ENCODE data around the gene ADISSP.

The ADISSP gene

DNA sequence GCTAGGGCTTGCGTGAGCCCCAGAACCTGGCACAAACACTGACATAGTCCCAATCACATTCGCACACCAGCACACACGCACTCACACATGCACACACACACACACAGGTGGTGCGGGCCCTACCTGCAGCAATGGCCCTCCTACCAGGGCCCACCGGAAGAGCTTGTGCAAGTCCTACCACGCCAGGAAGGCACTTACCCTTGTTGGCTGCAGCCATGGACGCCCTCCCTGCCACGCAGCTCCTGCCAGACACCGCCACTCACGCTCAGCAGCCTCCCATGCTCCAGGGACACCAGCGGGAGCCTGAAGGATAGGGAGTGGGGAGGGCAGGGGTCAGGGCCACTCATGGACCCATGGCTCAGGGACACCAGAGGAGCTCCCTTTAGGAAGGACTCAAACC is 7.7 kb downstream of the ADISSP start:
- Histone ChIP-seq H3K36me3 (ENCODE audit: insufficient read depth, low read length) (no peaks in the 10 kb centered on the region), H3K9me3 (ENCODE audit: control insufficient read depth, insufficient read depth, low read length) (no peaks in the 10 kb centered on the region), H3K9ac (ENCODE audit: low read depth, low read length) (no peak overlapping the region), H3K4me1 (ENCODE audit: insufficient read depth, low read length) (peaks cover 5% of the 10 kb centered on the region; the same call in 1 of the 2 replicates)

DNA sequence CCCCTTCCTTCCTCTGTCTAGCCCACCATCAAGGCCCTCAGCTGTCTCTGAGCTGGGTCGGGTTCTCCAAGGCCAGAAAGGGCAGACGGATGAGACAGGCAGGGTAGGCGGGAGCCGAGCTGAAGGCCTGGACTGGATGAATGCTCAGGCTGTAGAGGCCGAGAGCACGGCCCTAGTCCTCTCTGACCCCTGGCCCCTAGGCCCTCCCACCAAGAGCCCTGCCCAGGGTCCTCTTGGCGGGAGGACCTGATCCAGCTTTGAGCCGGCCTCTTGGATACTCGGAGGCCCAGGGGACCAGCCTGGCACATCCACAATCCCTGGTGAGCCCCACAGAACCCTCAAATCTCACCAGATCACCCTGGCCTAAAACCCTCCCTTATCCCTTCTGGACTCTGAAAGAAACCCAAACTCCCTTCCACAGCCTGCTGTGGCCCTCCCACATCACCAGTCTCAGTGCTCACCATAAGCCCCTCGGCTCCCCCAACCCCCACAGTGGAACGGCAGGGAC is 8.2 kb downstream of the ADISSP start:
- no peaks in the 10 kb centered on the region for H3K9me3 ChIP-seq (ENCODE audit: control insufficient read depth, insufficient read depth, low read length)
- peaks cover 5% of the 10 kb centered on the region; the same call in 1 of the 2 replicates for H3K4me1 ChIP-seq (ENCODE audit: insufficient read depth, low read length)
- H3K9ac ChIP-seq (ENCODE audit: low read depth, low read length), result no peak overlapping the region
- H3K36me3 ChIP-seq (ENCODE audit: insufficient read depth, low read length), result no peaks in the 10 kb centered on the region

DNA sequence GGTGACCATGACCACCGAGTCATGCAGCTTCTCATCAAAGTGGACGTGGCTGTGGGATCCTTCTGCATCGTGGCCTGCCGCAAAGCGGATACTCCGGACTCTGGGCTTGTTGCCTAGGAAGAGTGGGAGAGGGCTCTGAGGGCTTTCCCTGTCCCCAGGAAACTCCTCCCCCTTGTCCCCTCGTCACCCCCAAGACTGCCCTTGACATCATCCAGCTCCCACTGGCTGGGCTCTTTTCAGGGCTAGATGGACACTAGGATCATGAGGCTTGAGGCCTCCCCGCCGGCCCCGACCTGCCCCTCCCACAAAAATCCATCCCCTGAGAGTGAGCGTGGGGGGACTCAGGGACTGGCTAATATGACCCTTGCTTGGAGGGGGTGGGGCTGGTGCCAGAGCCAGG is 9.0 kb downstream of the ADISSP start:
- H3K36me3 ChIP-seq (ENCODE audit: insufficient read depth, low read length), result no peaks in the 10 kb centered on the region

DNA sequence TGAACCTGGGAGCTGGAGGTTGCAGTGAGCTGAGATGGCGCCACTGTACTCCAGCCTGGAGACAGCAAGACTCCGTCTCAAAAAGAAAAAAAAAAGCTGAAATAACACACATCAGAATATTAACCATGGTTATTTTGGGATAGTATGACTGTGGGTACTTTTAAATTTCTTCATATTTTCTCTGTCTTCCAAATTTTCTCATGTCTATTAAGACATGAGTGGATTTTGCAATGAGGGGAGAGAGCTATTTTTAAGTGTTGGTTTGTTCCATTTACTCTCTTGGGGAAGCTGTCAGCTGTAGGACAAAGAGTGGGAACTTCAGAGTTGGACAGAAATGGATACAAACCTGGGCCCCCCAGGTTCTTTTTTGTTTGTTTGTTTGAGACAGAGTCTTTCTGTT is 10.3 kb downstream of the ADISSP start:
- H3K4me1 ChIP-seq (ENCODE audit: insufficient read depth, low read length), result peaks cover 5% of the 10 kb centered on the region; the same call in 1 of the 2 replicates
- no peak overlapping the region for H3K9ac ChIP-seq (ENCODE audit: low read depth, low read length)
- no peaks in the 10 kb centered on the region for H3K9me3 ChIP-seq (ENCODE audit: control insufficient read depth, insufficient read depth, low read length)
- no peaks in the 10 kb centered on the region for H3K36me3 ChIP-seq (ENCODE audit: insufficient read depth, low read length)

More for the DNA sequence above, 9.0 kb downstream of the ADISSP start:
- H3K4me1 ChIP-seq (ENCODE audit: insufficient read depth, low read length), result peaks cover 5% of the 10 kb centered on the region; the same call in 1 of the 2 replicates
- no peaks in the 10 kb centered on the region for H3K9me3 ChIP-seq (ENCODE audit: control insufficient read depth, insufficient read depth, low read length)
- H3K9ac ChIP-seq (ENCODE audit: low read depth, low read length), result no peak overlapping the region

DNA sequence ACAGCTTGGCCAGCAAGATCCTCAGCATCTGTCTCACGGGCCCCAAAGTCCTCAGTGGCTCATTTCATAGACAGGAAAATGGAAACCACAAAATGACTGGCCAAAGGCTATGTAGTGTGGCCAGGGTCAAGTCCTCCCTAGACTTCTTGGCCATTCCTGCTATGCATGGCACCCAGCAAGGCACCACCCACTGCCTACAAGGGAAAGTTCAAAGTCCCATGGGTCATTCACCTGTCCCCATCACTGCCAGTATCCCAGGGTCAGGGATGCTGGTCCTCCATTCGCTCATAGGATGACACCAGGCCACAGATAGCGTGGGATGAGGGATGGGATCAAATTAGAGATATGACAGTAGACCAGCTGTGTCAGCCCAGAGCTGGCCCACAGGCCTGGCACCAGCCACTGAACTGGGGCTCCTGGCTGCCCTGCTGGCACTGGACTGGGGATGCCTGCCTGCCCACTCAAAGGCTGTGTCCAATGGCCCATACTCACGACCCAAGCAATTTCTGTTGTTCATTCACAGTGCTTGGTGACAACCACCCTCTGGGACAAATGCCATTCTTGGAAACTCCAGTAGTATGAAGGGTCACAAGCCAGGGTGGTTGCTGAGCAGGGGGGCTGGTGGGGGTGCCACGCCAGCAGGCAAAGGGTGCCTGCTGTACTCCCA is 11.6 kb downstream of the ADISSP start:
- no peaks in the 10 kb centered on the region for H3K36me3 ChIP-seq (ENCODE audit: insufficient read depth, low read length)
- H3K4me1 ChIP-seq (ENCODE audit: insufficient read depth, low read length), result peaks cover 3% of the 10 kb centered on the region; the same call in 1 of the 2 replicates
- H3K9me3 ChIP-seq (ENCODE audit: control insufficient read depth, insufficient read depth, low read length), result no peaks in the 10 kb centered on the region
- H3K9ac ChIP-seq (ENCODE audit: low read depth, low read length), result no peak overlapping the region

DNA sequence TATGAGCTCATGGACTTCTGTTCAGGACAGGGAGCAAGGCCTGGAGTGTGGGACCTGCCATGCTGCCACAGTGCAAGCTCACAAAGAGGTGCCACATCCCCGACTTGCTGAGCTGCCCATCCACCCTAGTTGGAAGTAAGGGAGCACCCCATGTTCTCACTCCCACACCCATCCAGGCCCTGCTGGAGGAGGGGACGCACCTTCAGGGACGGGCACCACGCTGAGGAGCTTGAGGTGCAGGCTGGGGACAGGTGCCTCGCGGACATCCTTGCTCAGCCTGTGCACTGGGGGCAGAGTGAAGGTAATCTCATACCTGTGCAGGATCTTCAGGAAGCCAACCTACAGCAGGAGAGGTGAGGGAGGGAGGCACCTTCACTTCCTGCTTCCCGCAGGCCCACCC is 12.3 kb downstream of the ADISSP start:
- H3K9ac ChIP-seq (ENCODE audit: low read depth, low read length), result no peak overlapping the region
- H3K36me3 ChIP-seq (ENCODE audit: insufficient read depth, low read length), result no peaks in the 10 kb centered on the region
- no peaks in the 10 kb centered on the region for H3K4me1 ChIP-seq (ENCODE audit: insufficient read depth, low read length)
- H3K9me3 ChIP-seq (ENCODE audit: control insufficient read depth, insufficient read depth, low read length), result no peaks in the 10 kb centered on the region

DNA sequence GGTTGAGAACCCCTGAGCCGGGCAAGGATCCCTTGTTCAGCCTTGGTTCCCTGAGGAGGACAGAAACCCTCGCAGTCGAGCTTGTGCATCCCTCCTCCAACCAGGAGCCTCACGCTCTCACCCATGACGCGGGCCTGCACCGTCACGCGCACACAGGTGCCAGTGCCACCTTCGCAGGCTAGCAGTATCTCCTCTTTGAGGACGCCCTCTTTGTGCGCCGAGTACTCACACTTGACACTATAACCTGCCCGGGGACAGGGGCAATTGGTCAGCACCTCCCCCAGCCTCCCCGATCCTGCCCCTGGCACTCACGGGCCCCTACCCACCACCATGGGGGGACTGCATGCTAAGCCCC is 13.3 kb downstream of the ADISSP start:
- Histone ChIP-seq H3K4me1 (ENCODE audit: insufficient read depth, low read length) (no peaks in the 10 kb centered on the region), H3K36me3 (ENCODE audit: insufficient read depth, low read length) (no peaks in the 10 kb centered on the region), H3K9me3 (ENCODE audit: control insufficient read depth, insufficient read depth, low read length) (no peaks in the 10 kb centered on the region), H3K9ac (ENCODE audit: low read depth, low read length) (no peak overlapping the region)

DNA sequence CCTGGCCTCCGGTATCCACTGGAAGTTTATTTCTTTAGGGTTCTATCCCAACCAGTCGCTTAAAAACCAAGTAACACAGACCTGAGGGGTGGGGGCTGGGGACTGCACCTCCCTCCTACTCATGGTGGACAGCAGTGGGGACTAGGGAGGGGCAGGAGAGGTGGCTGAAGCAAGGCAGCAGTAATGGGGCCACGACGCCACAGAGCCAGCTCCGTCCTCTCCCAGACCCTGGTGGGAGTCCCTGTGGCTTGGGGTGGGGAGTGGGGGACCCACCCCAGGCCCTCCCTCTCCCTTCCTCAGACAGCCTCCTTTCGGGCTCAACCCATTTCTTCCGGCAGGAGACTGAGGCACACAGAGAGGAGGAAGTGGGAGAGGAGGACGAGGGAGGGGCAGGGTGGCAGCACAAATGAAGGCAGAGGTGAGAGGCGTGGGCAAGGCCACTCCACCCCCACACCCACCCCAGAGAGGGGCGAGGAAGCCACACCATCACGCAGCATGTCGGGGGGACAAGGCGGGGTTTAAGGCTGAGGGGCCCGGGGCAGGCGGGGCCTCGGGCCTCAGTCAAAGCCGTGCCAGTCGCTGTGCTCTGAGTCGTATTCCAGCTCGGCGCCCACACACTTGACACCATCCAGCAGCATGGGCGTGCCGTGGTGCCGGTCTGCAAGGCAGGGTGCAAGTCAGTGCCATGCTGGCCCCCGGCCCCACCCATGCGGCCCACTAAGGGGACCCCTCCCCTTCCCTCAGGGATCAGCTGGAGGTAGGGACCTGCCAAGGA is 13.9 kb downstream of the ADISSP start:
- no peaks in the 10 kb centered on the region for H3K9me3 ChIP-seq (ENCODE audit: control insufficient read depth, insufficient read depth, low read length)
- H3K36me3 ChIP-seq (ENCODE audit: insufficient read depth, low read length), result no peaks in the 10 kb centered on the region
- no peak overlapping the region for H3K9ac ChIP-seq (ENCODE audit: low read depth, low read length)
- no peaks in the 10 kb centered on the region for H3K4me1 ChIP-seq (ENCODE audit: insufficient read depth, low read length)

DNA sequence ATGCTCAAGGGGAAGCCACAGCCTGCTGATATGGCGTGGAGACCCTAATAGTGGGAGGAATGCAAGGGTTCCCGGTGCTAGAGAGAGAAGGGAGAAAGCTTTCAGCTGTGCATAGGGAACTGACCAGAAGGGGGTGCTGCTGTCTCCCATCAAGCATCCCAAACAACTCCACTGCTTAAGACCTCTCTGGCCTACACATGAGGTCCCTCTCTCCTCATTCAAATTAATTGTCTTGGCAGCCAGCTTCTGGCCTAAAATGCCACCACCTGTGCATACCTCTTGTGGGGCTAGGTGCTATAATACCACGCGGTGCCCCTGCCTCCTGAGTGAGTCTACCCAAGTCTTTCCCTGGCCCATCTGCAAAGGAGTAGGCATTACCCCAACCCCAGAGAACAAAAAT is 14.5 kb downstream of the ADISSP start:
- H3K9me3 ChIP-seq (ENCODE audit: control insufficient read depth, insufficient read depth, low read length), result no peaks in the 10 kb centered on the region
- H3K4me1 ChIP-seq (ENCODE audit: insufficient read depth, low read length), result no peaks in the 10 kb centered on the region
- no peak overlapping the region for H3K9ac ChIP-seq (ENCODE audit: low read depth, low read length)
- H3K36me3 ChIP-seq (ENCODE audit: insufficient read depth, low read length), result no peaks in the 10 kb centered on the region

DNA sequence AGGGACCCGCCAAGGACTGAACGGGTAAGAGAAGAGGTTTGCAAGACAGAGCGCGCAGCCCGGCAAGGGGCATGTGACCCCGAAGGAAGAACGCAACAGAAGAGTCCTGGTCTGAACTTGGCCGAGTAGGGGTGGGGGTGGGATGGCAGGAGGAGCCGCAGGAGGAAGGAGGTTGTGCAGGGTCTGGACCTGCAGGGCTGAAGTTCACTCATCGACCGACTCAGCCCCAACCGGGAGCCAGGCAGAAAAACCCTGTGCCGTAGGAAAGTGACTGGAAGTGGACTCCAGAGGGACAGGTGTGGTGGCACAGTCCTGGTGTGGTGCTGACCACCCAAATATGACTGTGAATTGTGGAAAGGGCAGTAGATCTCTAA is 15.2 kb downstream of the ADISSP start:
- Histone ChIP-seq H3K9me3 (ENCODE audit: control insufficient read depth, insufficient read depth, low read length) (no peaks in the 10 kb centered on the region), H3K4me1 (ENCODE audit: insufficient read depth, low read length) (no peaks in the 10 kb centered on the region), H3K9ac (ENCODE audit: low read depth, low read length) (no peak overlapping the region), H3K36me3 (ENCODE audit: insufficient read depth, low read length) (no peaks in the 10 kb centered on the region)

DNA sequence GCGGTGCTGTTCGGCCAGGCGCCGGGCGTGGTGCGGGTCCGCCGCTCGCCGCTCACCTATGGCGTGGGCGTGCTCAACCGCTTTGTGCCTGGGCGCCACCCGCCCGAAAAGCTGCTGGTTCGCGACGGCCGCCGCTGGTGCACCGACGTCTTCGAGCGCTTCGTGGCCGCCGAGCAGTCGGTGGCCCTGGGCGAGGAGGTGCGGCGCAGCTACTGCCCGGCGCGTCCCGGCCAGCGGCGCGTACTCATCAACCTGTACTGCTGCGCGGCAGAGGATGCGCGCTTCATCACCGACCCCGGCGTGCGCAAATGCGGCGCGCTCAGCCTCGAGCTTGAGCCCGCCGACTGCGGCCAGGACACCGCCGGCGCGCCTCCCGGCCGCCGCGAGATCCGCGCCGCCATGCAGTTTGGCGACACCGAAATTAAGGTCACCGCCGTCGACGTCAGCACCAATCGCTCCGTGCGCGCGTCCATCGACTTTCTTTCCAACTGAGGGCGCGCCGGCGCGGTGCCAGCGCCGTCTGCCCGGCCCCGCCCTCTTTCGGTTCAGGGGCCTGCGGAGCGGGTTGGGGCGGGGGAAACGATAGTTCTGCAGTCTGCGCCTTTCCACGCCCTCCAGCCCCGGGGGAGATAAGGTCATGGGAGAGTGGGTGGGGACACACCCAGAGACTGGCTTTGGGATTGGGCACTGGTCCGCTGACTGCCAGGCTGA is 15.7 kb downstream of the ADISSP start:
- Histone ChIP-seq H3K9me3 (ENCODE audit: control insufficient read depth, insufficient read depth, low read length) (no peaks in the 10 kb centered on the region), H3K9ac (ENCODE audit: low read depth, low read length) (no peak overlapping the region), H3K36me3 (ENCODE audit: insufficient read depth, low read length) (no peaks in the 10 kb centered on the region), H3K4me1 (ENCODE audit: insufficient read depth, low read length) (no peaks in the 10 kb centered on the region)

DNA sequence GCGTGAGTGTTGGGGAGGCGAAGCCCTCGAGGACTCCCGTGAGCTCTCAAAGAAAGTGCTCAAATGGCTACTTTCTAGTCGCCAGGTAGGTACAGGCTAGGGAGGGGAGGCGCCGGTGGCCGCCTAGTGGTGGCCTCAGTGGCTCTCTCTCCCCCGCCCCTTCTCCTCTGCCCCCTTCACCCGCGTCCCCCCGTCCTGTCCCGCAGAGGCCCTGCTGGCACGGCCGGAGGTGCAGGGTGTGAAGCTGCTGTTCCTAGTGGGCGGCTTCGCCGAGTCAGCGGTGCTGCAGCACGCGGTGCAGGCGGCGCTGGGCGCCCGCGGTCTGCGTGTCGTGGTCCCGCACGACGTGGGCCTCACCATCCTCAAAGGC is 16.3 kb downstream of the ADISSP start:
- Histone ChIP-seq H3K9me3 (ENCODE audit: control insufficient read depth, insufficient read depth, low read length) (no peaks in the 10 kb centered on the region), H3K36me3 (ENCODE audit: insufficient read depth, low read length) (no peaks in the 10 kb centered on the region), H3K4me1 (ENCODE audit: insufficient read depth, low read length) (no peaks in the 10 kb centered on the region), H3K9ac (ENCODE audit: low read depth, low read length) (no peak overlapping the region)

DNA sequence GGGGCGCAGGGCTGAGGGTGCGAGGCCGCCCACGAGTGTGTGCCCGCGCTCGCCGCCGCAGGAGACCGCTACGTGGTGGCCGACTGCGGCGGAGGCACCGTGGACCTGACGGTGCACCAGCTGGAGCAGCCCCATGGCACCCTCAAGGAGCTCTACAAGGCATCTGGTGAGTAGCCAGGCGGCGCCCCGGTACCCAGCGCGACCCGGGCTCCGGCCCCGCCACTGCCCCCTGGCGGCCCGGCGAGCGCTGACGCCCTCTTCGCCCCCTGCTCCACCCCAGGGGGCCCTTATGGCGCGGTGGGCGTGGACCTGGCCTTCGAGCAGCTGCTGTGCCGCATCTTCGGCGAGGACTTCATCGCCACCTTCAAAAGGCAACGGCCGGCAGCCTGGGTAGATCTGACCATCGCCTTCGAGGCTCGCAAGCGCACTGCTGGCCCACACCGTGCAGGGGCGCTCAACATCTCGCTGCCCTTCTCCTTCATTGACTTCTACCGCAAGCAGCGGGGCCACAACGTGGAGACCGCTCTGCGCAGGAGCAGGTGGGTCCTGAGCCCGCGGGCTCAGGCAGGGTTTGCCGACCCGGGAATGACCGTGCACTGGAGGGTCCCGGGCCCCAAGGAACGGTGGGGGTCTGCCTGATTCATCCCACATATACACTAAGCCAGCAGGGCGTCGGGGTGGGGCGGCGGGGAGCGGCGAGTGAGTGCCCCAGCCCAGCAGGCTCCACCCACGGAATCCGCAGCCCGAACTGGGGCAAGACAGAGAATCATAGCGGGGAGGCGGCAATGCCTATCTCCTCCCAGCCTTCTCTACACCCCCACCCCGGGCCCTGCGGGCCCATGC is 17.6 kb downstream of the ADISSP start:
- Histone ChIP-seq H3K9ac (ENCODE audit: low read depth, low read length) (peak overlapping the region; percentile 45), H3K36me3 (ENCODE audit: insufficient read depth, low read length) (no peaks in the 10 kb centered on the region), H3K9me3 (ENCODE audit: control insufficient read depth, insufficient read depth, low read length) (no peaks in the 10 kb centered on the region)

DNA sequence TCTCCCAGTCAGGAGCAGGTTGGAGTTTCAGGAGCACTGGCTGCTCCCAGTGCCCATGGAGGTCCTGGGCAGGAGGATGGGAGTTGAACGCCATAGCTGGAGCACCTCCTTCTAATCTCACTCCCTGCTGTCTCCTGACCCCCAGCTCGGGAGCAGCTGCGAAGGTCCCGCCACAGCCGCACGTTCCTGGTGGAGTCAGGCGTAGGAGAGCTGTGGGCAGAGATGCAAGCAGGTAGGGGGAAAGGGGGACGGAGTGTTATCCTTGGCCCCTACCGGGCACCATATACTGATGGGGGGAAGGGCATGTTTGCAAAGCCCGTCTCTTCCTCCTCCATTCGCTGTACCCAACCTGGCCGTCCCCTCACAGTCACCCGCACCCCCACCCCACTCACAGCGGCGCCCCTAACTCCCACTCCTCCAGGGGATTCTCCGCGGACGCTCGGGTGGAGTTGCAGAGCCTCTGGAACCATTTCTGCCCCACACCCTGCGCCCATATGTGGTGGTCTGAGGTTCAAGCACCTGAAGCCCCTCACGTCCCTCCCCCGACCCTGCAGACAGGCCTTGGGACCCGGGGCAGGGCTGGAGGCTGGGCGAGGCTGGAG is 18.4 kb downstream of the ADISSP start:
- Histone ChIP-seq H3K36me3 (ENCODE audit: insufficient read depth, low read length) (no peaks in the 10 kb centered on the region), H3K9ac (ENCODE audit: low read depth, low read length) (peak overlapping the region; percentile 45; the same call in 1 of the 2 replicates), H3K4me1 (ENCODE audit: insufficient read depth, low read length) (no peaks in the 10 kb centered on the region), H3K9me3 (ENCODE audit: control insufficient read depth, insufficient read depth, low read length) (no peaks in the 10 kb centered on the region)

More for the DNA sequence above, 17.6 kb downstream of the ADISSP start:
- no peaks in the 10 kb centered on the region for H3K4me1 ChIP-seq (ENCODE audit: insufficient read depth, low read length)

Data from ES-I3 (cell line).